ENCODE measurements around the gene KIAA1210.

- TF ChIP-seq POLR2A (IDR thresholded peaks at IDR 0.05; ENCODE audit: low read depth, low read length) (no peak), ZNF274 (IDR thresholded peaks at IDR 0.05; ENCODE audit: insufficient read depth, insufficient read length) (no peak), POLR2AphosphoS5 (IDR thresholded peaks at IDR 0.05; ENCODE audit: low read length) (no peak)
These were observed 71.9 kb downstream of the KIAA1210 start for GRCh38 chrX:119055687-119056086.
